Measurements from ENCODE around the gene NUDT4. TPM values are rescaled to one million over a fixed set of nuclear protein-coding genes. Genes with fewer than 3 reads are reported as not detected.

NUDT4 gene
- total RNA-seq (2014; rRNA removed; shearing (Covaris generic)): 25.6 and 26.3 TPM in 2 replicates

GRCh38 chr12:93377252-93378195 lies at the start of gene NUDT4:
Gene NUDT4 (plus strand): TSS chr12:93377925. CDS start chr12:93378323, 398 bp downstream.
- DNase-seq (ENCODE audit: low spot score): peak; percentile 75

- DNase-seq (ENCODE audit: low spot score): no peak
Observed at GRCh38 chr12:93333054-93333453, 44.7 kb upstream of the NUDT4 start.

GRCh38 chr12:93333828-93334227 lies 43.9 kb upstream of the NUDT4 start:
- DNase-seq (ENCODE audit: low spot score): no peak

GRCh38 chr12:93335603-93336162 lies 42.0 kb upstream of the NUDT4 start:
- DNase-seq (ENCODE audit: low spot score): no peak

- peak; percentile 54 for DNase-seq (ENCODE audit: low spot score)
Observed at GRCh38 chr12:93336291-93336741, 41.4 kb upstream of the NUDT4 start.

- no peak for DNase-seq (ENCODE audit: low spot score)
Observed at GRCh38 chr12:93338598-93338997, 39.1 kb upstream of the NUDT4 start.

GRCh38 chr12:93339695-93340094 lies 38.0 kb upstream of the NUDT4 start:
- no peak for DNase-seq (ENCODE audit: low spot score)

GRCh38 chr12:93341409-93342049 lies 36.2 kb upstream of the NUDT4 start:
- DNase-seq (ENCODE audit: low spot score): no peak

GRCh38 chr12:93347054-93347785 lies 30.5 kb upstream of the NUDT4 start:
- DNase-seq (ENCODE audit: low spot score): no peak

- DNase-seq (ENCODE audit: low spot score): no peak
Observed at GRCh38 chr12:93348575-93349435, 28.9 kb upstream of the NUDT4 start.

GRCh38 chr12:93351726-93352125 lies 26.0 kb upstream of the NUDT4 start:
- no peak for DNase-seq (ENCODE audit: low spot score)

GRCh38 chr12:93352321-93352720 lies 25.4 kb upstream of the NUDT4 start:
- no peak for DNase-seq (ENCODE audit: low spot score)

GRCh38 chr12:93356214-93356613 lies 21.5 kb upstream of the NUDT4 start:
- DNase-seq (ENCODE audit: low spot score): no peak

- DNase-seq (ENCODE audit: low spot score): no peak
Observed at GRCh38 chr12:93358058-93358457, 19.7 kb upstream of the NUDT4 start.

GRCh38 chr12:93358821-93359220 lies 18.9 kb upstream of the NUDT4 start:
- no peak for DNase-seq (ENCODE audit: low spot score)

GRCh38 chr12:93360688-93361087 lies 17.0 kb upstream of the NUDT4 start:
- DNase-seq (ENCODE audit: low spot score): no peak

- DNase-seq (ENCODE audit: low spot score): peak; percentile 22
Observed at GRCh38 chr12:93361151-93361919, 16.4 kb upstream of the NUDT4 start.

- no peak for DNase-seq (ENCODE audit: low spot score)
Observed at GRCh38 chr12:93363841-93364297, 13.9 kb upstream of the NUDT4 start.

- no peak for DNase-seq (ENCODE audit: low spot score)
Observed at GRCh38 chr12:93365616-93366405, 11.9 kb upstream of the NUDT4 start.

Measured in A172 (cell line).